Esophagus (tissue), 2 donors: ENCODE data around the gene ATXN1. TPM values are rescaled to one million over a fixed set of nuclear protein-coding genes. Genes with fewer than 3 reads are reported as not detected.
A peak's percentile ranks its signal among the peaks of the same experiment; 100 is the strongest.
"Not testable (repeated sequence)": the region's sequence is repeated elsewhere in the genome, so short reads cannot be mapped to it uniquely, and the experiment has no call there.

ENCODE experiments used
- H3K27ac ChIP-seq, 2 donors: one replicate each; pipeline ENCODE4 v1.5.1; 2013; ENCODE audit warnings: low read depth in 2 of 2, mild to moderate bottlenecking in 2 of 2, inconsistent platforms in 1 of 2, low read length in 1 of 2, moderate library complexity in 1 of 2
- H3K27me3 ChIP-seq, 2 donors: one replicate each; pipeline ENCODE4 v1.6.1; 2013; ENCODE audit warnings: low read length in 2 of 2, control low read depth in 1 of 2, mild to moderate bottlenecking in 1 of 2; ENCODE audit not compliant: insufficient read depth in 2 of 2, control insufficient read depth in 1 of 2
- H3K36me3 ChIP-seq, 2 donors: one replicate each; pipeline ENCODE4 v1.6.1; 2013; ENCODE audit warnings: low read length in 1 of 2; ENCODE audit not compliant: control insufficient read depth in 2 of 2, insufficient read depth in 2 of 2
- H3K4me1 ChIP-seq, 2 donors: one replicate each; pipeline ENCODE4 v1.6.1; 2013; ENCODE audit warnings: low read length in 1 of 2; ENCODE audit not compliant: control insufficient read depth in 2 of 2, insufficient read depth in 2 of 2
- H3K4me3 ChIP-seq, 2 donors: one replicate each; pipeline ENCODE4 v1.5.1; 2013; ENCODE audit warnings: low read length in 2 of 2, mild to moderate bottlenecking in 2 of 2, low read depth in 1 of 2, moderate library complexity in 1 of 2
- H3K9me3 ChIP-seq, 2 donors: one replicate each; pipeline ENCODE4 v1.6.1; 2013; ENCODE audit warnings: mild to moderate bottlenecking in 2 of 2, low read depth in 1 of 2, low read length in 1 of 2, moderate library complexity in 1 of 2; ENCODE audit not compliant: control insufficient read depth in 2 of 2, insufficient read depth in 1 of 2
- WGBS, 2 donors: extraction: QIAGEN DNeasy Blood & Tissue Kit; methylation state at CpG; one replicate each; pipeline ENCODE4 v1.1.7; 2013; 5-methylcytosine and 5-hydroxymethylcytosine counted together
- polyA plus RNA-seq, 2 donors: library from polyadenylated mRNA; stranded (reverse); fragments of 200-250 nt; gene quantifications; one replicate each; pipeline ENCODE4 v1.2.3, GENCODE V29; 2013
- donor health status: healthy with polysubstance abuse.
- donor health status: Bipolar disorder and iron deficiency.

Gene ATXN1
- polyA plus RNA-seq, 2 donors, result 4.3 to 8.8 TPM

DNA sequence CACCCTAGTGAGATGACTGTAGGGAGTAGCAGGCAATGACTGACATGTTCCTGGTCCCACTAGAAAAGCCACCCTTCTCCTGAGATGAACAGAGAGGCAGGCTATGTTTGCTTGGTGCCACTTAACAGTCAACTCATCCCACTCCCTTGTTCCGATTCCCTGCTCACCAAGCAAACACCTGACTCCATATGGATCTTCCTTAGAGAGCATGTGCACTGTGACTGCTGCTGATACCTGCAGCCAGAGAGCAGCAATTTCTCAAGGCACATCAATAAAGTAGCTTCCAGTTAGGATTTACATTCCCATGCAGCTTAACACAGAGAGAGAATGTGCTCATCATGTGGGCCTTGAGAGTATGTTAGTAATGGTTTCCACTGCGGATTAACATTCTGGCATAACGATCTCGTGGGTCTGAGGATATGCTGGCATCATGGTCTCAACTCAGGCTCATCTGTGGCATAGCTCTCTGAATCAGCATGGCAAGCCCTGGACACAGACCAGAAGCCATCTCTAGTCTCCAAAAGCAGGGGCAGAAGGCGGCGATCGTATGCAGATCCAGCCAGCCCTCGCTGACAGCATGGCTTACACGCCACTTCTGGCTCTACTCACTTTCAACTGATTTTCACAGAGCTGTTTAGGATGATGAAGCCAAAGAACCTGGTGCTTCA lies 43.9 kb downstream of the ATXN1 start:
- Histone ChIP-seq H3K4me3 (no peak overlapping the region), H3K27ac (peak overlapping the region in 1 of 2 donors; percentile 22), H3K27me3 (no peaks in the 10 kb centered on the region), H3K9me3 (no peaks in the 10 kb centered on the region), H3K36me3 (no peaks in the 10 kb centered on the region), H3K4me1 (peaks cover 0 to 7% of the 10 kb centered on the region in 2 donors)
- WGBS, 2 donors, result 70 to 83% methylated on average over 9 of the region's 9 CpGs

DNA sequence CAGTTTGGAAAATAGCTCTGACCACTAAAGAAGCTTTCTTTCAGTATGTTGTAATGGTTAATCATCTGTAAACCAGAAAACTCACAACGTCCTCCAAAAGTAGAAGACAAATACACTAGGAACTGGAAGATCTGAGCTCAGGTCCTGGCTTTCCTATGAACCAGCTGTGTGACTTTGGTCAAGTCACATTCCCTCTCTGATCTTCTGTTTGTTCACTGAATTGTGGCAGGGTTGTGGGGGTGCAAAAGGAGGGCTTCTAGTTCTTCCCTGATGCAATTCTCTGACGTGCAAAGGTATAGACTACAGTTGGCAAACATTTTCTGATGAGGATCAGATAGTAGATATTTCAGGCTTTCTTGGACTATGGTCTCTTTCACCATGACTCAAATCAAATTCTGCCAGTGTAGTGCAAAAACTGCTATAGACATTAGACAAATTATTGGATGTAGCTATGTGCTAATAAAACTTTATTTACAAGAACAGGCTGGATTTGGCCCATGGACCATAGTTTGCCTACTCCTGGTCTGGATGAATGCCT lies 44.9 kb downstream of the ATXN1 start:
- H3K27ac ChIP-seq, result no peak overlapping the region
- H3K36me3 ChIP-seq, result no peaks in the 10 kb centered on the region
- 65 to 73% methylated on average over 2 of the region's 2 CpGs for WGBS, 2 donors
- H3K4me1 ChIP-seq, result peaks cover 0 to 3% of the 10 kb centered on the region in 2 donors
- H3K9me3 ChIP-seq, result no peaks in the 10 kb centered on the region
- H3K4me3 ChIP-seq, result no peak overlapping the region
- H3K27me3 ChIP-seq, result no peaks in the 10 kb centered on the region

DNA sequence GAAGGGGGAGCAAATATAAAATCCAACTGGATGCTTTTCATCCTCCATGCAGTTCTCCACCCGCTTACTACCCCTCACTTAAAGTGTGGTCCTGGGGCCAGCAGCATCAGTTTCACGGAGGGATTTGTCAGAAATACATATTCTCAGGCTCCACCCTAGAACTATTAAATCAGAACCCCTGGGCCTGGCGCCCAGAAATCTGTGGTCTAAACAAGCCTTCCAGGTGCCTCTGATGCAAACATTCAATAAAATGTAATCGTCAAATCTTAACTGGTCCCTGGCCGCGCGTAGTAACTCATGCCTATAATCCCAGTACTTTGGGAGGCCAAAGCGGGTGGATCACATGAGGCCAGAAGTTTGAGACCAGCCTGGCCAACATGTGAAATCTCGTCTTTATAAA lies 47.7 kb downstream of the ATXN1 start:
- Histone ChIP-seq H3K4me3 (no peak overlapping the region), H3K4me1 (no peaks in the 10 kb centered on the region), H3K27ac (peak overlapping the region; percentile 74 to 77), H3K36me3 (no peaks in the 10 kb centered on the region), H3K9me3 (no peaks in the 10 kb centered on the region), H3K27me3 (no peaks in the 10 kb centered on the region)
- 75 to 79% methylated on average over 9 of the region's 9 CpGs for WGBS, 2 donors

DNA sequence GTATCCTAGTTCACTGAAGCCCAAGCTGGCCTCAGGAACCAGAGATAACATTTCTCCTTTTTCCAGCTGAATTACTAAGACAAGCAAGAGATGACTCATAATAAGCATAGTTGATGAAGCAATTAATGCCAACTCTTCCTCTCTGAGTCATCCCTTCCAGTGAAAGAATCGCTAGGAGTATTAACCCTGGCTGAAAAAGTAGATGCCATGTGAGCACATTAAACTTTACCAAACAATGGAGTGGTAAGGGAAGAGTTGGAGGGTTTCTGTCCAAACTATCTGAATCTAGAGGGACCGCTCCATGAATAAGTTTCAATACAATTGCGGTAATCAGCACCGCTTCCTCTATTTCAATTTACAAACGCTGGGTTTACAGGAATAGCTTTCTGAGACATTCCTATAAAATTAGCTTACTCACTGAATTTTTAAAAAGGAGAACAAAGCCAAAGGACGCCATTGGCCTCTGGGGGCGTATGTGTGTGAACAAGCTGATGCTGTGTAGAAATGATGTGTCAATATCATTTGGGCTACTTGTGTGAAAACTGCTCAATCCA lies 48.3 kb downstream of the ATXN1 start:
- no peaks in the 10 kb centered on the region for H3K9me3 ChIP-seq
- H3K4me1 ChIP-seq, result no peaks in the 10 kb centered on the region
- peak overlapping the region; percentile 75 to 86 for H3K27ac ChIP-seq
- WGBS, 2 donors, result 28 to 35% methylated on average over 7 of the region's 7 CpGs
- no peak overlapping the region for H3K4me3 ChIP-seq
- H3K27me3 ChIP-seq, result no peaks in the 10 kb centered on the region
- no peaks in the 10 kb centered on the region for H3K36me3 ChIP-seq

DNA sequence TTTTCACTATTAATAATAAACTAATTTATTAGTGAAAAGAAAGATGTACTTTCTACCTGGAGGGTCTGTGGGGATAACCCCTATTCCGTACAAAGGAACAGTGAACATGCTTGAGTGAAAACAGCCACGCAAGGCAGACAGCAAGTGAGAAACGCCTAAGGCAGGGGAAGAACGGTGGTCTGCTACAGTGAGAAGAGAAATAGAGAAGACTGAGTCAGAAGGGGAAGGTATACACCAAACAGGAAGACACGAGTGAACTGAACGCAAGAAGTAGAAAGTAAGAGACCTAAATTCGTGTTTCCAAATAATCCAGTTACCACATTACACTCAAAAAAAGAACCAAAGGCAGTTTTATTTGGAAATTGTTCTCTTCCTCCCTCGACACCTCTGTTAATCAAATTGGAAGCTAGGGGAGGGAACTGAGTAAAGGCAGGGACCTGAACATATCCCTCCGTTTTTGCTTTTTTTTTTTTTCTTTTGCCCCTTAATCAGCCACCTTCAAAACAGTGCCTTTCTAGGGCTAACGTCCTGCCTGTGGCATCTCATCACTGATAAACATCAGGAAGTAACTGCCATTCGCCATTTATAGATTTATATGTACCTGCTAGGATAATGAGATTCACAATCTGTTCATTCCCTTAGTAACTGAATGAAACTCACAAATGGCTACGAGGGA lies 48.9 kb downstream of the ATXN1 start:
- no peaks in the 10 kb centered on the region for H3K36me3 ChIP-seq
- no peak overlapping the region for H3K4me3 ChIP-seq
- H3K27ac ChIP-seq, result peak overlapping the region; percentile 75 to 86
- H3K27me3 ChIP-seq, result no peaks in the 10 kb centered on the region
- H3K9me3 ChIP-seq, result no peaks in the 10 kb centered on the region
- 32 to 38% methylated on average over 12 of the region's 12 CpGs for WGBS, 2 donors
- H3K4me1 ChIP-seq, result no peaks in the 10 kb centered on the region

DNA sequence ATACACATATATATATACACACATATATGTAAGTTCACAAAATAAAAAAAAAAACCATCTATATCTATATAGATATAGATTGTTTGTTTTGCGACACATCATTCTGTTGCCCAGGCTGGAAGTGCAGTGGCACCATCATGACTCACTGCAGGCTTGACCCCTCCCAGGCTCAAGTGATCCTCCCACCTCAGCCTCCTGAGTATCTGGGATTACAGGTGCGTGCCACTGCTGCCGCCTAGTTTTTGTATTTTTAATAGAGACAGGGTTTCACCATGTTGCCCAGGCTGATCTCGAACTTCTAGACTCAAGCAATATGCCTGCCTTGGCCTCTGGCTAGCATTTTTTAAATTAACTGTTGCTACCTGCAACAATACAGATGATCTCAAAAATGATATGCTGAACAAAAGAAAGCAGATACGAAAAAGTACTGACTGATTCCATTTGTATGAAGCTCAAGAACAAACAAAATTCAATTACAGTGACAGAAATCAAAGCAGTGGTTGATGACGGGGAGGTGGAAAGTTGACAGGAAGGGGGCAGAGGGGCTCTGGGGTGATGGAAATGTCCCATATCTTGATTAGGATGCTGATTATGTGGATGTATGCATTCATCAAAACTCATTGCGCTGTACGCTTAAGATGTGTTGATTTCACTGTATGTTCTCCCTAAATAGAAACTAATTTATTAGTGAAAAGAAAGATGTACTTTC lies 49.6 kb downstream of the ATXN1 start:
- Histone ChIP-seq H3K4me1 (no peaks in the 10 kb centered on the region), H3K36me3 (no peaks in the 10 kb centered on the region), H3K9me3 (no peaks in the 10 kb centered on the region), H3K27ac (peak overlapping the region; percentile 47 to 60), H3K4me3 (no peak overlapping the region), H3K27me3 (no peaks in the 10 kb centered on the region)
- 64 to 74% methylated on average over 8 of the region's 8 CpGs for WGBS, 2 donors

DNA sequence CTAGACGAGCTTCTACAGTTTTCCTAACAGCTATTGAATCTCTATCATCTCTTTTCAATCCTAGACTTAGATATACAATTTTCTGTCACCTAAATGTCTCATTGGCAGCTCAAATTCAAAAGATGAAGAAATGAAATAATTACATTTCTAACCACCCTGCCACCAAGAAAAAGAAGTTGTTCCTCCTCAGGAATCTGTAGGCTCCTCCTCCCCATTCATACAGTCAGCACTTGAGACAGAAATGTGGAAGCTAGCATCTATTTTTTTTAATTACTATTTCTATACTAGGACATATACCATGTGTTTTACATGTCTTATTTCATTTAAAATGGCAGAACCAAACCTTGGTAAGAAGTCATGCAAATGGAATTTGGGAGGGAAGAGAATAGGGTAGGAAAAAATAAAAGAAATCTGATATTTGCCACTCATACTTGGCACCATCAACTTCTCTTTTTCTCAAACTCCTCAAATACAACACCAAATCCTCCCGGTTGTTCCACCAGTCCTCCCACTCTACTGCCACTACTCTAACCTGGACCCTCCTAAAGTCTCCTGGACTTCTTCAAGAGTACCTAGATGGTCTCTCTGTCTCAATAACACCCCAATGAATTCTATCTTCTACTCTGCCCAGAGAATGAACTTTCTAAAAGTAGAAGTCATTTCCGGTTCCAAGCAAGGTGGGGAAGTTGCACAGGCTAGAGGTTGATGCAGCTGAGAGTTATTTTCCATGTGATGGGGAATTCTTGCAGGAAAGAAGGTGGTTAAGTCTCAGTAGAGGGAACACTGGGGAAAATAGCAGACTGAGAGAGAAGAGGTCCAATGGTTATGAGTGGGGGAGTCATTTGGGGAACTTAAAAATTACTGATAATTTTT lies 54.1 kb downstream of the ATXN1 start:
- Histone ChIP-seq H3K9me3 (no peaks in the 10 kb centered on the region), H3K36me3 (no peaks in the 10 kb centered on the region), H3K4me3 (no peak overlapping the region), H3K4me1 (peaks cover 0 to 13% of the 10 kb centered on the region in 2 donors), H3K27me3 (no peaks in the 10 kb centered on the region), H3K27ac (no peak overlapping the region)
- 81 to 83% methylated on average over 3 of the region's 3 CpGs for WGBS, 2 donors

DNA sequence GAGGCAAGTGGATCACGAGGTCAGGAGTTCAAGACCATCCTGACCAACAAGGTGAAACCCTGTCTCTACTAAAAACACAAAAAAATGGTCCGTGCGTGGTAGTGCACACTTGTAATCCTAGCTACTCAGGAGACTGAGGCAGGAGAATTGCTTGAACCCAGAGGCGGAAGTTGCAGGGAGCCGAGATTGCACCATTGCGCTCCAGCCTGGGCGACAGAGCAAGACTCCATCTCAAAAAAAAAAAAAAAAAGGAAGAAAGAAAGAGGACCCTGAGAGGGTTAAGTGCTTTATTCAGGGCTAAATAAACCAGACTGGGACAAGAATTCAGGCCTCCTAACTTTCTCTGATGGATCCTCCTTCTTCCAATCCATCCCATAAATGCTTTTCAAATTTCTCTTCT lies 54.8 kb downstream of the ATXN1 start:
- WGBS, 2 donors, result 93 to 94% methylated on average over 7 of the region's 7 CpGs
- H3K27me3 ChIP-seq, H3K9me3 ChIP-seq, H3K4me3 ChIP-seq, H3K36me3 ChIP-seq: not testable (repeated sequence)
- Histone ChIP-seq H3K4me1 (peaks cover 0 to 13% of the 10 kb centered on the region in 2 donors), H3K27ac (peak overlapping the region; percentile 65 to 77)

DNA sequence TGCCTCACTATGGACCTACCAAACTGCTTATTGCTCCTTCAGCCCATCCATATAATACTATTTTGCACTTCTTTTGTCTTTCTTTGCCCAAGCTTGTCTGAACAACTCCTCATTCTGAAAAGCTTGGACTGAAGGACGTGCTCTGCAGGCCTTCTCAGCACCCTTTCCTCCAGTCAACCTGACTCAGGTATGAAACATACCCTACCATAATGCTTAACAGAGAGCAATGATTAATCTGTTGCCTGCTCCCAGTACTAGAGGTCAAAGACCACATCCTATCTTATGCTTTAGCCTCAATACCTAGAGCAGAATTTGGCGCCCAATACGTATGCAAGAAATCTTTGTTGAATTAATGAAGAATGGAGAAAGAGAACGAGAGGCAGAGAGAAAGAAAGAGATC lies 55.2 kb downstream of the ATXN1 start:
- H3K4me1 ChIP-seq, result peaks cover 0 to 13% of the 10 kb centered on the region in 2 donors
- H3K27ac ChIP-seq, result peak overlapping the region; percentile 65 to 82
- no peaks in the 10 kb centered on the region for H3K9me3 ChIP-seq
- H3K36me3 ChIP-seq, result no peaks in the 10 kb centered on the region
- H3K4me3 ChIP-seq, result no peak overlapping the region
- WGBS, 2 donors, result 63 to 79% methylated on average over 4 of the region's 4 CpGs
- H3K27me3 ChIP-seq, result no peaks in the 10 kb centered on the region
